Adrenal gland (tissue), 5 donors: ENCODE data around the gene WDR31.

Source experiments
- CTCF ChIP-seq, 6 experiments: fragments of 450-650 bp in 4 of 6; fragments of 200-600 bp in 2 of 6; sonication (generic) in 1 of 6; IDR thresholded peaks; 1 replicate in 5 of 6; 2 replicates in 1 of 6; pipeline versions ENCODE4 v1.5.1 to v1.8.0; 2016 to 2021; ENCODE audit warnings: antibody characterized with exemption in 6 of 6, mild to moderate bottlenecking in 2 of 6, moderate library complexity in 1 of 6
- POLR2A ChIP-seq, 2 donors: fragments of 450-650 bp; IDR thresholded peaks; one replicate each; pipeline ENCODE4 v1.6.1; 2017; ENCODE audit warnings: antibody characterized with exemption in 2 of 2, mild to moderate bottlenecking in 2 of 2, moderate library complexity in 1 of 2
- donor health status: DM: no; HTN: no; CAD: no.

GRCh38 chr9:113386571-113387393 lies 46.7 kb upstream of the WDR31 start:
- no peak for TF ChIP-seq CTCF (IDR thresholded peaks at IDR 0.05)
- TF ChIP-seq POLR2A (IDR thresholded peaks at IDR 0.05) = no peak
